GM19452 (cell line): Measurements from ENCODE around the gene OR51B2.
"Not testable (repeated sequence)": the region's sequence is repeated elsewhere in the genome, so short reads cannot be mapped to it uniquely, and the experiment has no call there.

Experiments used
- ATAC-seq: cut with Tn5 transposase; IDR thresholded peaks from one replicate; pipeline ENCODE4 v1.9.1; 2021; ENCODE audit not compliant: unreplicated experiment

The OR51B2 gene

DNA sequence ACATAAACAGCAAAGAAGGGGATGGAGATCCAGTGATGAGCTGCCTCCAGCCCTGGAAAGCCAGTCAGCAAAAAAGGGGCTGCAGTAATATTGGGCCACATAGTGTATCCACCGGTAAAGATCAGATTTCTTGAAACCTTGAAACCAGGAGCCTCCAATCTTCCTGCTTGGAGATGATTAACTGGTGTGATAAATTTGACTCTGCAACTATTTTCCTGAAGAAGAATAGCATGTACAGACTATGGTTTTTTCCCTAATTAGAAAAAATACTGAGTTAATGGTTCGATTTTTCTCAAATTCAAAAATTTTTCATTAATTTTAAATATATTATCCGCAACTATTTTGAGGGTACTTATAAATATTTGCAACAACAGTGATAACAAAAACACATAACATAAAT is at the start of gene OR51B2:
Gene OR51B2, minus strand, starts transcription at position 101 of the 400 bp plus-strand sequence. Its CDS starts 0 bp downstream, at position 101.
- ATAC-seq, result no peak

DNA sequence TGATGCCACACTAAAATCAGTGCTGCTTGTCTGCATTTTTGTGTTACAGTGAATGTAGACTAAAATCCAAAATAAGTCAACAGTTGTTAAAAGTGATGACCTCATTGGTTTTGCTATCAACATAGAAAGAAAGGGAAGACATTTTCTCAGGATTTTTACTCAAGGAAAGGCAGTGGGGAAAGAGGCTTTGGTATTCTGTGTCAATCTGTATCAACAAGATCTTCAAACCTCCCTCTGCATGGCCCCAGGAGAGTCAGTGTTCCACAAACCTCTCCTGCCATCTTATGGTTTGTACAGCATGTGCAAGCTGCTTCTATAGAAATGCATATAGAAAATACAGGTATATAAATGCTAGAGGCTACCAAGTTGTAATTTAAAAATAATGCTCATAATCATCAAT is 45.7 kb upstream of the OR51B2 start:
- ATAC-seq, result no peak

DNA sequence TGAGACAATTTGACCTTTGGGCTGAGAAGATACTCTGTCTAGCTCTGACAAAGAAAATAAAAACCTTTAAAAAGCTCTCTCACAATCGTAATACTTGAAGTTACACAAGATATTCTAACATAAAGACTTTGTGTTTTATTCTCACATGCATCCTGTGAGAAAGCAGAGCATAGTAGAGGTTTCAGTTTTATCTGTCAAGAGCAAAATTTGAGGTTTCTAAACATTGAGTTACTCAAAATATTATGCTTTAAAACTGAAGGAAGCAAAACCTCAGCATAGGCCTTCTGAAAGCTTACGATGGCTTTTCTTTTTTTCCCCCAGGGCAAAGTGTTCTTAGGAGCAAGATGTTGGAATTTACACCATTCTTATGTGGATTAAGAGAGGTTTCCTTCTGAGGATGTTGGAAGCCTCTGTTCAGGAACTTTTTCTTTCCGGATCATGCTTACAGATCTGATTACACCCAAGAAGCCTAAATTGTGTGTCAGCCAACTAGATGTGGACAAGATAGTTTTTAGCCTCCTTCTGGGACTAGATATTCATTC is 44.5 kb upstream of the OR51B2 start:
- no peak for ATAC-seq

GRCh38 chr11:5367448-5368074 is 43.5 kb upstream of the OR51B2 start:
- ATAC-seq, result no peak

GRCh38 chr11:5366856-5367255 is 42.8 kb upstream of the OR51B2 start:
- ATAC-seq, result no peak

GRCh38 chr11:5366365-5366764 is 42.3 kb upstream of the OR51B2 start:
- ATAC-seq, result not testable (repeated sequence)

DNA sequence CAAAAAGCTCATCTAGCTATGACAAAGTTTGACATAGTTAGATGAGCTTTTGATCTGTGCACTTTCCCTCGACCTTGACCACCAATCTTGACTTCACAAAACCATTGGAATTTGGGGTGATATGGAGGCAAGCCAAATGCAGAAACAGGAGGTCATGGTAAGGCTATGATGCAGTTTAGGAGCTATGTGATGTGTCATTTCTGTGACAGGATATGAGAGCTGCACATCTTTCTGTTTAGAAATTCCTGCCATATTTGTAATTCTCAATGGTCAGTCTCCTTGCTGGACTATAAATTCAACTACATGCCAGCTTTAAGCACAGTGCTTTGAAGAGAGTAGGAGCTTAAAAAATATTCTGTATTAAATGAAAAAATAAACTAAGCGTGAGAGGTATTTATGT is 40.1 kb upstream of the OR51B2 start:
- no peak for ATAC-seq

DNA sequence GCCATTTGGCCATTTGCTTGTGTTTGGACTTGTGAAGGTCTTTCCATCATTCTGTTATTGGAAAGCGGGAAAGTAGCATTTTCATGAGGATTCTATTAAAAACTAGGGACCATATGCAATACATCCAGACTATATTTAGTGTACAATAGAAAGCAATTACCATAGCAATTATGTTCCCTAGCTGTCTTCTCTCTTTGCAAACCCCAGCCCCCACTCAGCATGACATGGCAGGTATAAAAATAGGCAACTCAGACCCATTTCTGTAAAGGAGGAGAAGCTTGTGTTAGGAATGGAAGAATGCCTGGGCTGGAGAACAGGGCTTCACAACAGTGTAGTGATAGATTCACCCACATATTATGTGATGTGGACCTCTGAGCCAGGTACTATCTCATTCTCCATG is 39.6 kb upstream of the OR51B2 start:
- no peak for ATAC-seq

DNA sequence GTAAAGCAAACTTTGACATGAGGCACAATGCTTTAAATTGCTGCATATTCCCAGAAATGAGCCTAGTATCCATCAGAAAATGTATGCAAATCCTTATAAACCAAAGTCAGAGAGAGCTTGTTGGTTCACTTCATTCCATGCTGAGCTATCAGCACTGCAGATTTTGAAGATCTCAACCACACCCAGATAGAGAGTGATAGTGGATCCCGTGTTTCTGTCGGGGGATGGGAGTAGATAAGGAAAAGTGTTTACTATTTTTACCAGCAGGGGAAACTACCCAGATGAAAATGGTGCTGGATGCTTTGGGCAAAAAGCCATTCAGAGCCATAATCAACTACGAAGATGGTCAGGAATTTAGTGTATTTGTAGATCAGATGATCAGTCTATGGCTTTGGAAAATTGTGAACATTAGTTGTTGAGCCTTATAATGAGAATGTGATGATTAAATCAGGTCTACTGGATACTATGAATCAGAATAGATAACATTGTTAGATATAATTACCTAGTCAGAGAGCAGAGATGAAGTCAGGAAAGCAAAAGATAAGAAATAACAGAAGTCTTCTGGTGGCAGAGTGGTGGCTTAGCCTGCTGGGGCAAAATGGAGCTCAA is 38.0 kb upstream of the OR51B2 start:
- no peak for ATAC-seq

DNA sequence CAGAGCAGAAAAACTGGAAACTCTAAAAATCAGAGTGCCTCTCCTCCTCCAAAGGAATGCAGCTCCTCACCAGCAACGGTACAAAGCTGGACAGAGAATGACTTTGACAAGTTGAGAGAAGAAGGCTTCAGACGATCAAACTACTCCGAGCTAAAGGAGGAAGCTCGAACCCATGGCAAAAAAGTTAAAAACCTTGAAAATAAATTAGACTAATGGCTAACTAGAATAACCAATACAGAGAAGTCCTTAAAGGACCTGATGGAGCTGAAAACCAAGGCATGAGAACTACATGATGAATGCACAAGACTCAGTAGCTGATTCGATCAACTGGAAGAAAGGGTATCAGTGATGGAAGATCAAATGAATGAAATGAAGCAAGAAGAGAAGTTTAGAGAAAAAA is 31.9 kb upstream of the OR51B2 start:
- ATAC-seq, result not testable (repeated sequence)

DNA sequence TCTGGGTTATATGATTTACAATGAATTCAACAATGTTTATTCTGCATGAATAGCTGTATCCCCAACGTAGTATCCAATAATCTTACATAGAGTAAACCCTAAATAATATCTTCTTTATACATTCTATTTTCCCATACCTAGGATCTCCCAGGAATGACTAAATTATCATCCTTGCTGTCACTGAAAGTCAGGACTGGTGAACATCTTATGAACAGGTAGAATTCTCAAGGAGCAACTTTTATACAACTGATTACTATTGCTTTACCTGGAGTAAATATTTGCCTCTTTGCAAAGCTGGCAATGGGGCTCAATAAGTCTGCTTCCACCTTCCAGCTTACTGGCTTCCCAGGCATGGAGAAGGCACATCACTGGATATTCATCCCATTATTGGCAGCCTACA is 27.1 kb upstream of the OR51B2 start, which contains the start of gene OR51B6:
Gene OR51B6, plus strand, starts transcription at position 301 of the 400 bp plus-strand sequence. Its CDS starts 0 bp downstream, at position 301.
- no peak for ATAC-seq

GRCh38 chr11:5349550-5349949 is 25.5 kb upstream of the OR51B2 start:
- no peak for ATAC-seq

GRCh38 chr11:5348551-5349194 is 24.6 kb upstream of the OR51B2 start:
- no peak for ATAC-seq

- ATAC-seq, result no peak
Observed at GRCh38 chr11:5345831-5346230, 21.7 kb upstream of the OR51B2 start.

- ATAC-seq, result no peak
Observed at GRCh38 chr11:5343474-5344335, 19.6 kb upstream of the OR51B2 start, which contains the start of gene OR51B5. TSS of gene OR51B5 (minus strand) at chr11:5343524. CDS start at chr11:5343524, 0 bp downstream.

- peak; percentile 88 for ATAC-seq
Observed at GRCh38 chr11:5339771-5340322, 15.8 kb upstream of the OR51B2 start.

GRCh38 chr11:5337253-5337652 is 13.2 kb upstream of the OR51B2 start:
- not testable (repeated sequence) for ATAC-seq

GRCh38 chr11:5336331-5336730 is 12.2 kb upstream of the OR51B2 start:
- ATAC-seq, result no peak

- ATAC-seq, result no peak
Observed at GRCh38 chr11:5335170-5335569, 11.1 kb upstream of the OR51B2 start.

GRCh38 chr11:5317292-5317691 is 6.8 kb downstream of the OR51B2 start:
- ATAC-seq, result no peak
